Tibial nerve (tissue), 4 donors: ENCODE results near the gene SRXN1.

Experiments used
- EP300 ChIP-seq, 2 donors: sonication (generic); formaldehyde crosslinking; IDR thresholded peaks; one replicate each; pipeline ENCODE4 v1.6.1; 2017; ENCODE audit warnings: antibody characterized with exemption in 2 of 2, mild to moderate bottlenecking in 1 of 2
- TF ChIP-seq, protein P1 (sequence below), 5 experiments: fragments of 200-600 bp in 3 of 5; fragments of 450-650 bp in 2 of 5; sonication (generic) in 3 of 5; IDR thresholded peaks; one replicate each; pipeline ENCODE4 v1.5.1; 2016 to 2019; ENCODE audit warnings: antibody characterized with exemption in 5 of 5, mild to moderate bottlenecking in 3 of 5, moderate library complexity in 2 of 5

GRCh38 chr20:617934-618690, 34.9 kb downstream of the SRXN1 start:
- TF ChIP-seq, protein P1, sequence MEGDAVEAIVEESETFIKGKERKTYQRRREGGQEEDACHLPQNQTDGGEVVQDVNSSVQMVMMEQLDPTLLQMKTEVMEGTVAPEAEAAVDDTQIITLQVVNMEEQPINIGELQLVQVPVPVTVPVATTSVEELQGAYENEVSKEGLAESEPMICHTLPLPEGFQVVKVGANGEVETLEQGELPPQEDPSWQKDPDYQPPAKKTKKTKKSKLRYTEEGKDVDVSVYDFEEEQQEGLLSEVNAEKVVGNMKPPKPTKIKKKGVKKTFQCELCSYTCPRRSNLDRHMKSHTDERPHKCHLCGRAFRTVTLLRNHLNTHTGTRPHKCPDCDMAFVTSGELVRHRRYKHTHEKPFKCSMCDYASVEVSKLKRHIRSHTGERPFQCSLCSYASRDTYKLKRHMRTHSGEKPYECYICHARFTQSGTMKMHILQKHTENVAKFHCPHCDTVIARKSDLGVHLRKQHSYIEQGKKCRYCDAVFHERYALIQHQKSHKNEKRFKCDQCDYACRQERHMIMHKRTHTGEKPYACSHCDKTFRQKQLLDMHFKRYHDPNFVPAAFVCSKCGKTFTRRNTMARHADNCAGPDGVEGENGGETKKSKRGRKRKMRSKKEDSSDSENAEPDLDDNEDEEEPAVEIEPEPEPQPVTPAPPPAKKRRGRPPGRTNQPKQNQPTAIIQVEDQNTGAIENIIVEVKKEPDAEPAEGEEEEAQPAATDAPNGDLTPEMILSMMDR (IDR thresholded peaks at IDR 0.05), result no peak
- TF ChIP-seq EP300 (IDR thresholded peaks at IDR 0.05), result no peak
